B cell (primary cell): ENCODE data around the gene ITGB2.

Experiments
- CTCF ChIP-seq: fragments of 200-600 bp; IDR thresholded peaks from one replicate; pipeline ENCODE4 v1.8.0; 2022; ENCODE audit warnings: antibody characterized with exemption, mild to moderate bottlenecking
- EZH2 ChIP-seq: IDR thresholded peaks from 2 replicates; pipeline ENCODE4 v1.6.1; 2012; ENCODE audit warnings: borderline replicate concordance, low read depth, mild to moderate bottlenecking, moderate library complexity, low read length; ENCODE audit not compliant: insufficient read depth, poor library complexity, severe bottlenecking

DNA sequence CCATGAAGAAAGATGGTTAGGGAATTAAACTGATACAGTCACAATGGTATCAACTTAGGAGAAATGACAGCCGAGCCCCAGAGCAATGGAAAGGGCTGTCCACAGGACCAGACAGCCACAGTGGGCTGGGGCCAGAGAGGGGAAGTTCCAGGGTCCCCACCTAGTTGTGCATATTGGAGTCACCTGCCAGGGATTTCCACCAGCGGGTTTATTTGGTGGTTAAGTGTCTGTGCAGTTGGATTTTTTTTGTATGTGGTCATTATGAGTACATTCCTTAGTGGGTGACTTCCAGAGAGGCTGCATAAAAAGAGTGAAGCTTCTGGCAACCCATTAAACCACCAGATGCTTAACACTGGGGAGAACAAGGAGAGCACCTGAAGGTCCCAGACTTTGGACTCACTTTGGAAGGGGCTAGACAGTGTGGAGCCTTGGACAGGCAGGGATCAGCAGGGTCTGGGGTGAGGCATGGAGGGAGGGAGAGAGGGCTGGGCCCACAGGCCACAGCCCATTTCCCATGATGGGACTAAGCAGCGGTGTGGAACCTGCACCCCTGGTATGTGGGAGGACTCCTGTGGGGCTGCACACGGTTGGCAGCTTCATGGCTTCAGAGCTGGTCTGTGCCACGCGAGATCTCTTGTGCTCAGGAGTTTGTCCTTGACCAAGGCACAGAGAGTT, 39.4 kb downstream of the ITGB2 start:
- no peak for TF ChIP-seq CTCF
- no peak for TF ChIP-seq EZH2
